ENCODE measurements around the gene CAT. TPM values are rescaled to one million over a fixed set of nuclear protein-coding genes. Genes with fewer than 3 reads are reported as not detected.

Gene CAT
- total RNA-seq, 1 donor from 2014 or later: 69.2 TPM

DNA sequence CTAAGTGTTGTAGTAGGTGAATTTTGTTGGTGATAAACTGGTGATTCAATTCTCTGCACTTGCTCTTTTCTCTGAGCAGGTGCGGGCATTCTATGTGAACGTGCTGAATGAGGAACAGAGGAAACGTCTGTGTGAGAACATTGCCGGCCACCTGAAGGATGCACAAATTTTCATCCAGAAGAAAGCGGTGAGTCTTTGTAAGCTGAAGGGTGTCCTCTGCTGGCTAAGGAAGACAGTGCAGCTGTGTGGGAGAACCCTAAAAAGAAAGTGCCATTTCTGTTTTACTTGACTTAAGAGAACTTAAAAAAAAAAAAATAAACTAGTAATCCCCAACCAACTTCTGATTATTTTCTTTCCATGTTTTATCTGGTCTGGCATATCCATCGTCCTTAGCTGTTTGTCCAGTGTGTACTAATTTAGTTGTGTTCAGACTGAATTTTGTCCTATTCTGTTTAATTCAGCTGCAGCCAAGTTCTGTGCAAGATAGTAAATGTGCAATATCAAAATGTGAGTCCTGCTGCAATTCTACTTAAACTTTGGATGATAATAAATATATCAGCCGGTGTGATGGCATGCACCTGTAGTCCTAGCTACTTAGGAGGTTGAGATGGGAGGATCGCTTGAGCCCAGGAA is 29.6 kb downstream of the CAT start:
- Histone ChIP-seq H3K4me1 (no peaks in the 10 kb centered on the region), H3K36me3 (peaks cover 71 to 99% of the 10 kb centered on the region in 2 donors), H3K9me3 (peaks cover 0 to 8% of the 10 kb centered on the region in 2 donors), H3K27ac (no peak overlapping the region), H3K27me3 (no peaks in the 10 kb centered on the region), H3K4me3 (no peak overlapping the region)
- intact Hi-C loops (cut with DNase I): no loop called here
- peak in 1 of 3 experiments; percentile 24 for TF ChIP-seq CTCF (IDR thresholded peaks at IDR 0.05)
- no peak for DNase-seq (ENCODE audit: low spot score in 2 of 2)

- Histone ChIP-seq H3K9me3 (no peaks in the 10 kb centered on the region), H3K27ac (no peak overlapping the region), H3K36me3 (peaks cover 36 to 53% of the 10 kb centered on the region in 2 donors), H3K4me3 (no peak overlapping the region), H3K4me1 (no peaks in the 10 kb centered on the region), H3K27me3 (no peaks in the 10 kb centered on the region)
- intact Hi-C loops (cut with DNase I): no loop called here
- DNase-seq (ENCODE audit: low spot score in 2 of 2): no peak
- TF ChIP-seq CTCF (IDR thresholded peaks at IDR 0.05): no peak
These were observed 35.0 kb downstream of the CAT start for GRCh38 chr11:34473603-34474169.

DNA sequence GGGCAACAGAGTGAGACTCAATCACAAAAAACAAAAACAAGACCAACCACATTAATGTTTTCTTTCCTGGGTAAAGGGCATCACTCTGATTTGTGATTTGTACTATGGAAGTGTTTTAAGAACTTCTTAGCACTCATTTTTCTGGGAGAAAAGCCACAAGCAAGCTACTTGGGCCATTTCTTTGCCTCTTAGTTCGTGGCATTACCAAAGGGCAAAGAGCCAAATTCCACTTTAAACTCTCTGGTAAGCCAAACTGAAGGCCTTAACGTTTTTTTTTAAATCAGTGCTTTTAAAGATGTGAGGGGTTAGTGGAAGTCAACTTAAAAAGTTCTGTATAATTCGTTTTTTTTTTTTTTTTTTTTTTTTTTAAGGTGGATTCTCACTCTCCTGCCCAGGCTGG is 36.9 kb downstream of the CAT start:
- H3K36me3 ChIP-seq: peaks cover 18 to 33% of the 10 kb centered on the region in 2 donors
- H3K9me3 ChIP-seq: no peaks in the 10 kb centered on the region
- H3K27ac ChIP-seq: no peak overlapping the region
- no peaks in the 10 kb centered on the region for H3K4me1 ChIP-seq
- no peaks in the 10 kb centered on the region for H3K27me3 ChIP-seq
- no peak overlapping the region for H3K4me3 ChIP-seq
- intact Hi-C loops (cut with DNase I): no loop called here
- no peak for DNase-seq (ENCODE audit: low spot score in 2 of 2)
- no peak for TF ChIP-seq CTCF (IDR thresholded peaks at IDR 0.05)

GRCh38 chr11:34476849-34477248 is 38.1 kb downstream of the CAT start:
- TF ChIP-seq CTCF (IDR thresholded peaks at IDR 0.05): no peak
- Histone ChIP-seq H3K27me3 (no peaks in the 10 kb centered on the region), H3K36me3 (peaks cover 6 to 21% of the 10 kb centered on the region in 2 donors), H3K4me3 (no peak overlapping the region), H3K27ac (no peak overlapping the region), H3K4me1 (no peaks in the 10 kb centered on the region), H3K9me3 (no peaks in the 10 kb centered on the region)
- no peak for DNase-seq (ENCODE audit: low spot score in 2 of 2)
- intact Hi-C loops (cut with DNase I): no loop called here

DNA sequence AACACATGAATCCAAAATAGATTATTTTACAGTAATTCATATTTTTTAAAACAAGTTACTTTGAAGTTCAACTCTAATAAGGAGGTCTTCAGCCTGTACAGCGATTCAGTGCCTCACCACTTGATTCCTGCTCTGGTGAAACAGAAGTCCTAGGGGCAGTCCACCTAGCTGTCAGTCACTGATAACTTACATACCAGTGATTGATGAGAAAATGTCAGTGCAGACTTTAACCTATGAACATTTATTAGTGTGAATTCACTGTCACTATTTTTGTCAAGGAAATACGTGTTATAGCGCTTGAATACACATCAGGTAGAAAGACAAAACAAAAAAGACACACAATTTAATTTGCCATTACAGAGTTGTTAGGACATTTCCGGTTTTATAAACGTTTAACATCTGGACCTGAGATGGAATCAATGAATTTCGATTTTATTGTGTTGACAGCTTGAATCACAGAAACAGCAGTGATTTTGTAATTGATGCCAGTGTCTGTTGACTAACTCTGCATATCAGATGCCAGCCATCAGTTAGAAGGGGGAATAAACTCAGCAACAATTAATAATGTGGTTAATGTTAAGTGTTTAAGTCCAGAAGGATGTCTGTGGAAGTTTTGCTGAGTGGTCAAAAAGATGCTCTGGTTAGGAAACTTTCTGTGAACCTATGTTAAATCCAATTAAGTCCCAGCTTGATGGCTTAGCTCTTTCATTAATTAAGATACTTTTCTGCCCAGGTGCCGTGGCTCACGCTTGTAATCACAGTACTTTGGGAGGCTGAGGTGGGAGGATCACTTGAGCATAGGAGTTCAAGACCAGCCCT is 40.3 kb downstream of the CAT start:
- H3K27me3 ChIP-seq: no peaks in the 10 kb centered on the region
- H3K27ac ChIP-seq: no peak overlapping the region
- no peaks in the 10 kb centered on the region for H3K9me3 ChIP-seq
- H3K4me1 ChIP-seq: no peaks in the 10 kb centered on the region
- no peaks in the 10 kb centered on the region for H3K36me3 ChIP-seq
- no peak for TF ChIP-seq CTCF (IDR thresholded peaks at IDR 0.05)
- no peak overlapping the region for H3K4me3 ChIP-seq
- intact Hi-C loops (cut with DNase I): no loop called here
- no peak for DNase-seq (ENCODE audit: low spot score in 2 of 2)

Data from ascending aorta (tissue), 2 donors.